Suprapubic skin (tissue), 4 donors: ENCODE measurements around the gene TRIP4.

Experiments
- CTCF ChIP-seq, 2 donors: fragments of 200-600 bp in 1 of 2; fragments of 450-650 bp in 1 of 2; sonication (generic) in 1 of 2; IDR thresholded peaks; one replicate each; pipeline ENCODE4 v1.5.1; 2016 to 2019; ENCODE audit warnings: antibody characterized with exemption in 2 of 2, mild to moderate bottlenecking in 1 of 2, moderate library complexity in 1 of 2
- EP300 ChIP-seq: sonication (generic); formaldehyde crosslinking; IDR thresholded peaks from one replicate; pipeline ENCODE4 v1.6.1; 2017; ENCODE audit warnings: antibody characterized with exemption
- POLR2A ChIP-seq, 2 donors: fragments of 450-650 bp; IDR thresholded peaks; one replicate each; pipeline ENCODE4 v1.6.1; 2017; ENCODE audit warnings: antibody characterized with exemption in 2 of 2, mild to moderate bottlenecking in 2 of 2, moderate library complexity in 2 of 2
- POLR2AphosphoS5 ChIP-seq, 3 donors: sonication (generic); formaldehyde crosslinking; IDR thresholded peaks; one replicate each; pipeline ENCODE4 v1.6.1; 2017; ENCODE audit warnings: antibody characterized with exemption in 3 of 3

DNA sequence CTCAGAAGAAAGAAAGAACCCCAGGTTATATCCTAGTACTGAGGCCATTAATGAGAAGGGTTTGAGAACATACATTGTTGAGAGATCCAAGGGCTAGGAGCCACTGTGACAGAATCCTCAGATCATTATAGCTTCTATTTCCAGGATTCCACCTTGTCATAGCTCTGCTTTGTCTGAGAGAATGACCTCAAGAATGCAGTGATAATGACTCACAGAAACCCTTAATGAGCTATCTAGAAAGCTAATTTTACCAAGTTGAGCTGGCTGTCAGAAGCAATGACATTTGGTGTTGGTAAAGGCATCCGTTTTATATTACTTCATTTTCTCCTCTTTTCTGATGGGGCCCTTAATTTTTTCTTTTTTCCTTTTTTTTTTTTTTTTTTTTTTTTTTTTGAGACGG lies 10.9 kb downstream of the TRIP4 start:
- TF ChIP-seq CTCF (IDR thresholded peaks at IDR 0.05): no peak
- no peak for TF ChIP-seq POLR2A (IDR thresholded peaks at IDR 0.05)
- no peak for TF ChIP-seq POLR2AphosphoS5 (IDR thresholded peaks at IDR 0.05)
- no peak for TF ChIP-seq EP300
